Activated CD4-positive, alpha-beta T cell treated with anti-CD3 and anti-CD28 coated beads, Interleukin-2, amount 50 U/mL, for 48 hours (primary cell): ENCODE results near the gene DPM3.
"Not testable (repeated sequence)": the region's sequence is repeated elsewhere in the genome, so short reads cannot be mapped to it uniquely, and the experiment has no call there.

Source experiments
- DNase-seq, 2 experiments: peaks; one replicate each; pipeline ENCODE4 v3.0.0-alpha.2; 2020

Gene DPM3

GRCh38 chr1:155155996-155156643 is 15.8 kb upstream of the DPM3 start:
- DNase-seq, result not testable (repeated sequence)

- DNase-seq, result no peak
Measured at GRCh38 chr1:155145491-155145890, 5.2 kb upstream of the DPM3 start.

GRCh38 chr1:155141749-155142148 is 1.4 kb upstream of the DPM3 start:
- DNase-seq, result no peak

- no peak for DNase-seq
Measured at GRCh38 chr1:155140630-155140953, 261 bp upstream of the DPM3 start.

- DNase-seq, result no peak
Measured at GRCh38 chr1:155137154-155137949, 3.0 kb downstream of the DPM3 start.

GRCh38 chr1:155136748-155137147 is 3.6 kb downstream of the DPM3 start:
- DNase-seq, result no peak

GRCh38 chr1:155135415-155136028 is 4.8 kb downstream of the DPM3 start, which contains the start of gene SLC50A1:
SLC50A1 (plus strand) TSS chr1:155135852; CDS start chr1:155135912, 60 bp downstream.
- peak; percentile 95 for DNase-seq

- DNase-seq, result peak; percentile 89 to 92
Measured at GRCh38 chr1:155134880-155135414, 5.4 kb downstream of the DPM3 start.

- DNase-seq, result no peak
Measured at GRCh38 chr1:155134322-155134721, 6.0 kb downstream of the DPM3 start.

- no peak for DNase-seq
Measured at GRCh38 chr1:155133799-155134281, 6.5 kb downstream of the DPM3 start.

- no peak for DNase-seq
Measured at GRCh38 chr1:155131856-155132255, 8.5 kb downstream of the DPM3 start.

GRCh38 chr1:155131285-155131684 is 9.0 kb downstream of the DPM3 start:
- DNase-seq, result no peak

GRCh38 chr1:155130272-155131006 is 9.9 kb downstream of the DPM3 start:
- no peak for DNase-seq

GRCh38 chr1:155128755-155129473 is 11.4 kb downstream of the DPM3 start:
- DNase-seq, result no peak

GRCh38 chr1:155127967-155128754 is 12.2 kb downstream of the DPM3 start:
- no peak for DNase-seq

- peak; percentile 47 to 53 for DNase-seq
Measured at GRCh38 chr1:155127105-155127966, 13.0 kb downstream of the DPM3 start, which contains the start of gene EFNA1. EFNA1 (plus strand) TSS chr1:155127876; CDS start chr1:155127978, 102 bp downstream.

- DNase-seq, result peak; percentile 32 to 36
Measured at GRCh38 chr1:155126556-155127104, 13.7 kb downstream of the DPM3 start.

GRCh38 chr1:155125946-155126555 is 14.3 kb downstream of the DPM3 start:
- DNase-seq, result no peak

- DNase-seq, result no peak
Measured at GRCh38 chr1:155125511-155125945, 14.8 kb downstream of the DPM3 start.
